Measurements from ENCODE around the gene VAC14.

The VAC14 gene

GRCh38 chr16:70691223-70692129, 109.5 kb downstream of the VAC14 start:
- Histone ChIP-seq H3K4me3 (peak overlapping the region; percentile 24), H3K27ac (peak overlapping the region; percentile 95 to 100)
- DNase-seq (ENCODE audit: low spot score), result peak; percentile 95
- TF ChIP-seq CTCF (IDR thresholded peaks at IDR 0.05), result no peak

DNA sequence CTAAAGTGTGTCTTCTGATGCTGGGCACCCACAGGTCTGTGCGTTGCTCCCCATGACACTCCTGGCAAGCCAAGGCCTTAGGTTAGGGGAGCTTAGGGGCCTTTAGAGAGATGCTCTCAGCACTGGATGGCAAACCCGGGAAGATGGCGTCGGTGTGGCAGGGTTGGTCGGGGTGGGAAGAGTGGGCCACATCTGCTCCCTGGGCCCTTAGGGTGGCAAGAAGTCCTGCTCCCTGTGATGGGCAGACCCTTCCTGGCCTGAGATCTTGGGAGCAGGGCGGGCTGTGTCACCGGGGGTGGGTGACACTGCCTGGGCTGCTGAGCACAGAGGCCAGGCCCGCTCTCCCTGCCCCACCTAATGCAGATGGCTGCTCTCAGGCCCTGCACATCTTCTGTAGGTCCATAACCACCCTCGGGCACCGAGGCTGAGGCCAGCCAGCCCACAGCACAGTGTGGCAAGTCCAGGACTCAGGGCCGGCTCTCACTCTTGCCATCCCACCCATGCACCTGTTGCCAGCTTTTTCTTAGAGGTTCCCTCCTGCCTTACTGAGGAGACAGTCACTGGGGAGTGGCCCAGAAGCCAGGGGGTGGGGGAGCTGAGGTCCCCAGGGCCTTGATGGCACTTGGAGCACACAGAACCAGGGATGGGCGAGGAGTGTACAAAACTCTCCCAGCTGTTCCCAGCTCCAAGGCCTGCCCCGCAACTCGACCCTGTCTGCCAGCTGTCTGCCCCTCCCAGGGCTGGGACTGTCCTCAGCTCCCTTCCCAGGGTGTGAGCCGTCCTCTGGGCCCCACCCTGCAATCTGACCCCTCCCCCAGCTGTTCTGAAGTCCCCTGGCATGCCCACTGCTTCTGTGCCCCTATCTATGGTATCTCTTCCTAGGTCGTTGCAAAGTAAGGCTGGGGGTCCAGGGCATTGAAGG, 110.7 kb downstream of the VAC14 start:
- TF ChIP-seq CTCF (IDR thresholded peaks at IDR 0.05), result no peak
- no peak for DNase-seq (ENCODE audit: low spot score)
- H3K4me3 ChIP-seq, result no peak overlapping the region

DNA sequence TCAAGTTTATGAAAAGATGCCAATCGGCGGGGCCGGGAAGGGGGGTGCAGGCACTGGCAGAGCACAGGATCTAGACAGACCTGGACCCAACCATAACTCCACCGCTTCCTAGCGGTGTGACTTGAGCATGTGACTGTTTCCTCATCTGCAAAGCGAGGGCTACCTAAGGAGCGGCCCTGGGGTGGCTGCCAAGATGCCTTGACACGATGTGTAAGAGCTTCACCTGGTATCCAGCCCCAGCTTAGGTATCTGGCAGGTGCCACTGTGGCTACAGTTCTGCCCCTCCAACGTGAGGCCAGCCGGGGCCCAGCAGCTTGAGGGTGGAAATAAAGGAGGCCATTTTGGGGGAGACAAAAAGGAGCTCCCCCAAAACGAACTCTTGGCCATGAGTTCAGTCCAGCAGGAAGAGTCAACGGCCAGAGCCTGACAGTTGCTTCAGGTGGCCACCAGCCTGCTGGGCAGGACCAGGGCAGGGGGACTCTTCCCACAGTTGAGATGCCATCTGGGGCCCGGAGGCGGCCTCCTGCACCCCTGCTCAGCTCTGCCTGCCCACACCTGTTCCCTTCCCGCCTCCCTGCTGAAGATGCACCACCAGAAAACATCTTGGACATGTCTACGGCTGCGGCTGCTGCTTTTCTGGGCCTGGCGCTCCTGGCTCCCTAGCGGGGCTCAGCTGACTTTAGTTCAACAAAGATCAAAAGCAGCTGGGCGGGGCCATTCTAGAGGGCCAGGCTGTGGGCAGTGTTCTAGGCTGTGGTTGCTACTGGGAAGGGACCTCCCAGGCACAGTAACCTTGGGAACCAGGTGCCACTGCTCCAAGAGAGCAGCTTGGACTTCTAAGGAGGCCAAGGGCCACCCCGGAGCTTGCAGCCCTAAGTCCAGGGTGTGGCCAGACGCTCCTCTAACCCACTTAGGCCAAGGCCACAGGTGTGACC, 111.7 kb downstream of the VAC14 start:
- Histone ChIP-seq H3K4me3 (no peak overlapping the region), H3K27ac (peak overlapping the region; percentile 95 to 100)
- no peak for TF ChIP-seq CTCF (IDR thresholded peaks at IDR 0.05)
- no peak for DNase-seq (ENCODE audit: low spot score)

More for the DNA sequence above, 110.7 kb downstream of the VAC14 start:
- peak overlapping the region; percentile 95 to 100 for H3K27ac ChIP-seq

GRCh38 chr16:70688246-70688742, 112.7 kb downstream of the VAC14 start:
- H3K4me3 ChIP-seq, result no peak overlapping the region
- no peak for DNase-seq (ENCODE audit: low spot score)
- no peak for TF ChIP-seq CTCF (IDR thresholded peaks at IDR 0.05)
- peak overlapping the region; percentile 95 to 100 for H3K27ac ChIP-seq

DNA sequence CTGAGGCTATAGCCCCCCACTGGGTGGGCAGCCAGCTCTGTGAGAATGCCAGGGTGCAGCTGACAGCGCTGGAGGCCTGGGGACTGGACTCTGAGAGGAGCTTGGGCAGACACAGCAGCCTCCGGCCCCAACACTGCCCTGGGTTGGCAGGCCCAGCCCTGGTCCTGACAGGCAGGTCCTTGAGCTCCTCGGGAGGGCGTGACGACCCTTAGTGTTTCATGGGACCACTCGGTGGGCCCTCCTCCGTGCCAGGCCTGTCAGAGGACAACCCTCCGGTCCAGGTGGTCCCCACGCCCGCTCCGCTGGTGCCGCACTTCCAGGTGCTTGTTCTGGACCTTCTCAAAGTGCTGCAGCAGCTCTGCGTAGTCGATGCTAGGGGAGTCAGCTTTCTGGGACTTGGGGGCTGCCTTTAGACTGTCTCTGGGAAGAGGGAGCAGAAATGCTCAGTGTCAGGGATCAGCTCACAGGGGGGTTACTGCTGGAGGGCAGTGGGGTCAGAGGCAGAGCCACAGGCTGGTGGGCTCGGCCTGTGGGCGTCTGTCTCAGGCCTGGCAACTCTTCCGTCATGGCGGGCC, 113.2 kb downstream of the VAC14 start:
- H3K4me3 ChIP-seq, result no peak overlapping the region
- peak overlapping the region; percentile 95 to 100 for H3K27ac ChIP-seq
- DNase-seq (ENCODE audit: low spot score), result no peak
- TF ChIP-seq CTCF (IDR thresholded peaks at IDR 0.05), result no peak

DNA sequence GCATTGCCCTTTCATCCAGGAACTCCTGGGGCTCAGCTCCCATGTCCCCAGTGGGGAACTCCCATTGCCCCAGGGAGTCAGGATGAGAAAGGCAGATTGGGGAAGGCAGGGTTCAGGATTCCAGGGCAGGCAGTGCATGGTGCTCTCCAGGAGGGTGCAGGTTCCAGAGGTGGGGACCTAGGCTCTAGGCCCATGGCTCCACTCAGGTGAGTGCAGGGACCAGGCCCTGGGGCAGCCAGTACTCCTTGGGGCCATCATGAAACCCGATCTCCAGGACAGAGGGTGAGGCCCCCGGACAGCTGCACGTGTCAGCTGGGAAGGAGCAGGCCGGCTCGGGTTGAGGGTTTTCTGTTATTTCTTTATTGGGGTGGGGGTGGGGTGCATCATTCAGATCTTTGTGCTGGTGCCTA, 113.9 kb downstream of the VAC14 start:
- no peak overlapping the region for H3K4me3 ChIP-seq
- no peak for TF ChIP-seq CTCF (IDR thresholded peaks at IDR 0.05)
- DNase-seq (ENCODE audit: low spot score), result no peak
- H3K27ac ChIP-seq, result peak overlapping the region; percentile 95 to 100
